Measurements from ENCODE around the gene IL32.

The IL32 gene

GRCh38 chr16:3023669-3024478 lies 41.6 kb upstream of the IL32 start, which contains the start of the genes HCFC1R1 and THOC6 (continued):
- no peak for TF ChIP-seq ZNF658 (tag by site-specific recombination; IDR thresholded peaks at IDR 0.05)
- no peak for TF ChIP-seq ZSCAN16 (tag by site-specific recombination; IDR thresholded peaks at IDR 0.05)
- TF ChIP-seq BCL6B (tag by site-specific recombination; IDR thresholded peaks at IDR 0.05) = no peak
- TF ChIP-seq ZNF549 (tag by site-specific recombination; IDR thresholded peaks at IDR 0.05) = no peak
- TF ChIP-seq ZNF426 (tag by site-specific recombination; IDR thresholded peaks at IDR 0.05) = no peak
- no peak for TF ChIP-seq ZNF133 (tag by site-specific recombination; IDR thresholded peaks at IDR 0.05)
- TF ChIP-seq ZNF157 (tag by site-specific recombination; IDR thresholded peaks at IDR 0.05) = no peak
- peak; percentile 96 for TF ChIP-seq SP3 (tag by site-specific recombination; IDR thresholded peaks at IDR 0.05)
- 0 out of 2 replicates have a peak, but pooled peaks have one; percentile 20 for TF ChIP-seq ZSCAN5A (tag by site-specific recombination; IDR thresholded peaks at IDR 0.05)
- 0 out of 2 replicates have a peak, but pooled peaks have one; percentile 12 for TF ChIP-seq ZBTB1 (tag by site-specific recombination; IDR thresholded peaks at IDR 0.05)
- TF ChIP-seq ZNF747 (tag by site-specific recombination; IDR thresholded peaks at IDR 0.05) = no peak
- TF ChIP-seq ZNF510 (tag by site-specific recombination; IDR thresholded peaks at IDR 0.05; ENCODE audit: insufficient replicate concordance) = no peak
- TF ChIP-seq PATZ1 (tag by site-specific recombination; IDR thresholded peaks at IDR 0.05) = peak; percentile 65
- peak; percentile 56; the same call in 1 of the 2 replicates for TF ChIP-seq INSM2 (tag by site-specific recombination; IDR thresholded peaks at IDR 0.05)
- TF ChIP-seq, protein P1, sequence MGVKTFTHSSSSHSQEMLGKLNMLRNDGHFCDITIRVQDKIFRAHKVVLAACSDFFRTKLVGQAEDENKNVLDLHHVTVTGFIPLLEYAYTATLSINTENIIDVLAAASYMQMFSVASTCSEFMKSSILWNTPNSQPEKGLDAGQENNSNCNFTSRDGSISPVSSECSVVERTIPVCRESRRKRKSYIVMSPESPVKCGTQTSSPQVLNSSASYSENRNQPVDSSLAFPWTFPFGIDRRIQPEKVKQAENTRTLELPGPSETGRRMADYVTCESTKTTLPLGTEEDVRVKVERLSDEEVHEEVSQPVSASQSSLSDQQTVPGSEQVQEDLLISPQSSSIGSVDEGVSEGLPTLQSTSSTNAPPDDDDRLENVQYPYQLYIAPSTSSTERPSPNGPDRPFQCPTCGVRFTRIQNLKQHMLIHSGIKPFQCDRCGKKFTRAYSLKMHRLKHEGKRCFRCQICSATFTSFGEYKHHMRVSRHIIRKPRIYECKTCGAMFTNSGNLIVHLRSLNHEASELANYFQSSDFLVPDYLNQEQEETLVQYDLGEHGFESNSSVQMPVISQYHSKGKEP (tag by site-specific recombination; IDR thresholded peaks at IDR 0.05) = 0 out of 2 replicates have a peak, but pooled peaks have one; percentile 15
- peak; percentile 94 for TF ChIP-seq ZBTB17 (tag by site-specific recombination; IDR thresholded peaks at IDR 0.05)
- TF ChIP-seq ZNF223 (tag by site-specific recombination; IDR thresholded peaks at IDR 0.05) = no peak
- TF ChIP-seq ATF2 (tag by site-specific recombination; IDR thresholded peaks at IDR 0.05; ENCODE audit: low read depth) = no peak
- TF ChIP-seq ZNF16 (tag by site-specific recombination; IDR thresholded peaks at IDR 0.05; ENCODE audit: low read depth) = no peak
- no peak for TF ChIP-seq ZNF433 (tag by site-specific recombination; IDR thresholded peaks at IDR 0.05; ENCODE audit: low read depth)
- TF ChIP-seq ZNF48 (tag by site-specific recombination; IDR thresholded peaks at IDR 0.05) = no peak
- TF ChIP-seq, protein P2, sequence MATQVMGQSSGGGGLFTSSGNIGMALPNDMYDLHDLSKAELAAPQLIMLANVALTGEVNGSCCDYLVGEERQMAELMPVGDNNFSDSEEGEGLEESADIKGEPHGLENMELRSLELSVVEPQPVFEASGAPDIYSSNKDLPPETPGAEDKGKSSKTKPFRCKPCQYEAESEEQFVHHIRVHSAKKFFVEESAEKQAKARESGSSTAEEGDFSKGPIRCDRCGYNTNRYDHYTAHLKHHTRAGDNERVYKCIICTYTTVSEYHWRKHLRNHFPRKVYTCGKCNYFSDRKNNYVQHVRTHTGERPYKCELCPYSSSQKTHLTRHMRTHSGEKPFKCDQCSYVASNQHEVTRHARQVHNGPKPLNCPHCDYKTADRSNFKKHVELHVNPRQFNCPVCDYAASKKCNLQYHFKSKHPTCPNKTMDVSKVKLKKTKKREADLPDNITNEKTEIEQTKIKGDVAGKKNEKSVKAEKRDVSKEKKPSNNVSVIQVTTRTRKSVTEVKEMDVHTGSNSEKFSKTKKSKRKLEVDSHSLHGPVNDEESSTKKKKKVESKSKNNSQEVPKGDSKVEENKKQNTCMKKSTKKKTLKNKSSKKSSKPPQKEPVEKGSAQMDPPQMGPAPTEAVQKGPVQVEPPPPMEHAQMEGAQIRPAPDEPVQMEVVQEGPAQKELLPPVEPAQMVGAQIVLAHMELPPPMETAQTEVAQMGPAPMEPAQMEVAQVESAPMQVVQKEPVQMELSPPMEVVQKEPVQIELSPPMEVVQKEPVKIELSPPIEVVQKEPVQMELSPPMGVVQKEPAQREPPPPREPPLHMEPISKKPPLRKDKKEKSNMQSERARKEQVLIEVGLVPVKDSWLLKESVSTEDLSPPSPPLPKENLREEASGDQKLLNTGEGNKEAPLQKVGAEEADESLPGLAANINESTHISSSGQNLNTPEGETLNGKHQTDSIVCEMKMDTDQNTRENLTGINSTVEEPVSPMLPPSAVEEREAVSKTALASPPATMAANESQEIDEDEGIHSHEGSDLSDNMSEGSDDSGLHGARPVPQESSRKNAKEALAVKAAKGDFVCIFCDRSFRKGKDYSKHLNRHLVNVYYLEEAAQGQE (tag by site-specific recombination; IDR thresholded peaks at IDR 0.05) = 0 out of 2 replicates have a peak, but pooled peaks have one; percentile 15
- no peak for TF ChIP-seq ZSCAN4 (tag by site-specific recombination; IDR thresholded peaks at IDR 0.05)
- peak; percentile 91 for TF ChIP-seq ZNF600 (tag by site-specific recombination; IDR thresholded peaks at IDR 0.05)

All from HEK293 (cell line).